Measurements from ENCODE around the gene MYRIP.
"Not testable (repeated sequence)": the region's sequence is repeated elsewhere in the genome, so short reads cannot be mapped to it uniquely, and the experiment has no call there.

The MYRIP gene

DNA sequence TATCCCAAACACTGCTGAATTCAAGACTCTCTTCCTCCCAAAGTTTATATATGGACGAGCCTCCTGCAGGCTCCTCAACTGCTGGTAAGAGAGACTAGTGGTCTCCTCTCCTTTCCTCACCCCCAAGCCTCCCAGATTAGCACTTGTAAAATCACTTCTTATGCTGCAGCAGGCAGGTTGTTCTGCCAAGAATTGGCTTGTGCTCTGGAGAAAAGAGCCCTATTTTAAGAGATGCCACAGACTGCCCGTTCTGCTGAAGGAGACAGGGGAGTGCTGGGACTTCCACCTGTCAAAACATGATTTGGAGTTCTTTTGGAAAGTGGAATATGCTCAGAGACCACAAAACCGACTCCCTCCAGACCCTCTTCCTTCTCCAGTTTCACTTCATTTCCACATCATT is 269.2 kb downstream of the MYRIP start:
- DNase-seq (ENCODE audit: low read depth in 2 of 3, low spot score in 1 of 3), result no peak

GRCh38 chr3:40079203-40079846 is 269.9 kb downstream of the MYRIP start:
- no peak for DNase-seq (ENCODE audit: low read depth in 2 of 3, low spot score in 1 of 3)

DNA sequence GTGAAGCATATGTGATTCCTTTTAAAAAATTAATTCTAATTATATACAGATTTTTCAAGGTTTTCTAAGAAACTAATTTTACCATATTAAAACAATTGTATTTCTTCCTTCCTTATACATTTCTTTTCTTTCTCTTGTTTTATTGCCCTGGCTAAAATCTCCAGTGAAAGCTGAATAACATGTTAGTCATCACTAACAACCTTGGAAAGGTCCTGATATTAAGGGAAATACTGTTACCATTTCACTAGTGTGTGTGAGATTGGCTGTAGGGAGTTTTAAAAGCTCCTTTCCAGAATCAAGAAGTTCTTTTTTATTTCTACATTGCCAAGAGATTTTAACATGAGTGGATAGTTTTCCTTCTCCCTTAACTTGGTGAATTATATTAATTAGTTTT is 270.4 kb downstream of the MYRIP start:
- DNase-seq (ENCODE audit: low read depth in 2 of 3, low spot score in 1 of 3), result no peak

- no peak for DNase-seq (ENCODE audit: low read depth in 2 of 3, low spot score in 1 of 3)
Measured at GRCh38 chr3:40083066-40083465, 273.7 kb downstream of the MYRIP start.

DNA sequence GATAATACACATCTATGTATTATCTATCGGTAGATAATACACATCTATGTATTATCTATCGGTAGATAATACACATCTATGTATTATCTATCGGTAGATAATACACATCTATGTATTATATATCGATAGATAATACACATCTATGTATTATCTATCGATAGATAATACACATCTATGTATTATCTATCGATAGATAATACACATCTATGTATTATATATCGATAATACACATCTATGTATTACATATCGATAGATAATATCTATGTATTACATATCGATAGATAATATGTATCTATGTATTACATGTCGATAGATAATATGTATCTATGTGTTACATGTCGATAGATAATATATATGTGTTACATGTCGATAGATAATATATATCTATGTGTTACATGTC is 275.0 kb downstream of the MYRIP start:
- DNase-seq (ENCODE audit: low read depth in 2 of 3, low spot score in 1 of 3), result not testable (repeated sequence)

DNA sequence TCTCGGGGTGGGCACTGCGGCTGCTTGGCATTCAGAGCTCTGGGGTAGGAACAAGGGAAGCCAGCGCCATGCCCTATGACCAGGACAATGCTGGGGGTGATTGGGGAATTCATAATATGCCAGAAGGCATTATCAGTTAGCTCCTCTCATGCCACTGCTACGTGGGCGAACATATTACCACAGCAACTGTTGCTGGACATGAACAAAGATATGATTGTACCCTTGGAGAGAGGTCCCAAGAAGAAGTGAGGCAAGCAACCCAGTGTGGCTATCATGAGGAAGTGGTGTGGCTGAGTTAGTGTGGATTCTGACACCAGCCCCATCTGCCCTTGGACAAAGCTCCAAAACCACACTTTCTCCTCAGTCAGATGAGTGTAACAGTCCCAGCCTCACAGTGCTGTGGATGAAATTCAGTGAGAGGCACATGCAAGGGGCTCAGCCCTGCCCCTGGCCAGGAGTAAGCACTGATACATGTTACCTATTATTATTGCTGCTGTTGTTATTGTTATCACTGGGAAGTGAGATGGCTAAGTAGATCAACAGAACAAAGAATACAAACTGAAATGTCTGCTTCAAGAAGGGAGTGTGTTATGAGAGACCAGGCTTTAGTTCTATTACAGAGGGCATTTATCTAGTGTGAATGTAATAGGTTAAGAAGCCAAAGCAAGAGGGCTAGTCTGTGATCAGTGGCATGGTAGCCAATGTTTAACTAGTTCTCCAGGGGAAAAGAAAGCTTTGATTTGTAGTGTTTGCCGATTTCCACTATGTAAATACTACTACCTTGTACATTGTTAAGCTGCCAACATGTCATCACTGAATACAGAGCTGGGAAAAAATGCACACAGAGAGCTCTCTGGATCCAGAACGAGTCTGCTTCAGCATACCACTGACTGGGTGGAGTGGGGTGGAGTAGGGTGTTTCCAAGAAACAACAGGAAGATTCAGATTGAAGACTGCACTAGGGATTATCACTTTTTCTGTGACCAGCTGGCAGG is 277.8 kb downstream of the MYRIP start:
- no peak for DNase-seq (ENCODE audit: low read depth in 2 of 3, low spot score in 1 of 3)

DNA sequence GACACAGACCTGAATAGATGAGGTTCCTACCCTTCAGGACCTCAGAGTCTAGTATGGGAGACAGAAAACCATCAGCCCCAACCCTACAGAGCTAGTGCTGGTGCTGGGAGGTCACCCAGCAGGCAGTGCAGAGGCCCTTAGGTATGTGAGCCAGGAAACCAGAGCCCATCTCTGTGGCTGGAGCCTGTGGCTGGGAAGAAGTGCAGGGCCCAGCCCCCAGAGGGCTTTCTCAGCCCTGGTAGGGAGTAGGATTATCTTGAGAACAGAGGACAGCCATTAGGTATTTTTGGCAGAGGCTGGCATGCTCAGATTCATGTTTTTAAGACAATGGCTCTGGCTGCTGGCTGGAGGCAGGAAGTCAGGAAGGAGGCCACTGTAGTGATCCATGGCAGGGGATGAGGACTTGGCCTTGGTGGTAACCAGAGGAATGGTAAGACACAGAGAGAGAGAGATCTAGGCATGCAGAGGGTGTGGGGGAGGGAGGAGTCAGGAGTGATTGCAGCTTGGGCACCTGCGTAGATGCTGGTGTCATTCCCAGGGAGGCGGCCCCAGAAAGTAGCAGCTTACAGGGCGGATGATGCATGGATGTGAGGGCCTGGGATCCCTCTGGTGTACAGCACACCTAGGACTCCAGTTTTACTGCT is 279.2 kb downstream of the MYRIP start:
- no peak for DNase-seq (ENCODE audit: low read depth in 2 of 3, low spot score in 1 of 3)

DNA sequence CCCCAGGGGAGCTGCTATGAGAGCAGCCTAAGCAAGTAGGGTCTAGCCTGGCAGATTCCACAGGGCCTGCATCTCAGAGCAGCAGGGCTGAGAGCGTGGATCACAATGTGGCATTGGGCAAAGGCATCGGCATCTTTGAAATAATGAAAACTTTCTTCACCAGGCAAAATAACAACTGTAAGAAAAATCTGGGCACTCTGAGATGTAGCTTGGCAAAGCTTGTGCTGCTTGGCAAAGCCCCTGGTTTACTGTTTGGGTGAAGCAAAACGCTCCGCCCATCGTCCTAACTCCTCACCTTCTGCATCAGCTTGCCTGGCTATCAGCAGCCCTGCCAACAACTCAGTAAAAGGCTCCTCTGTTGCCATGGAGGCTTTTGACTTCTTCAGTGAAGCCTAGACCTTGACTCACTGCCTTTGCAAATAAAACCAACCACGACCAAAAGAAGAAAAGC is 287.3 kb downstream of the MYRIP start:
- no peak for DNase-seq (ENCODE audit: low read depth in 2 of 3, low spot score in 1 of 3)

GRCh38 chr3:40097131-40098117 is 288.0 kb downstream of the MYRIP start:
- no peak for DNase-seq (ENCODE audit: low read depth in 2 of 3, low spot score in 1 of 3)

- no peak for DNase-seq (ENCODE audit: low read depth in 2 of 3, low spot score in 1 of 3)
Measured at GRCh38 chr3:40098261-40098759, 288.9 kb downstream of the MYRIP start.

- no peak for DNase-seq (ENCODE audit: low read depth in 2 of 3, low spot score in 1 of 3)
Measured at GRCh38 chr3:40099871-40100270, 290.5 kb downstream of the MYRIP start.

- DNase-seq (ENCODE audit: low read depth in 2 of 3, low spot score in 1 of 3), result no peak
Measured at GRCh38 chr3:40102182-40102581, 292.8 kb downstream of the MYRIP start.

GRCh38 chr3:40103829-40104228 is 294.4 kb downstream of the MYRIP start:
- no peak for DNase-seq (ENCODE audit: low read depth in 2 of 3, low spot score in 1 of 3)

DNA sequence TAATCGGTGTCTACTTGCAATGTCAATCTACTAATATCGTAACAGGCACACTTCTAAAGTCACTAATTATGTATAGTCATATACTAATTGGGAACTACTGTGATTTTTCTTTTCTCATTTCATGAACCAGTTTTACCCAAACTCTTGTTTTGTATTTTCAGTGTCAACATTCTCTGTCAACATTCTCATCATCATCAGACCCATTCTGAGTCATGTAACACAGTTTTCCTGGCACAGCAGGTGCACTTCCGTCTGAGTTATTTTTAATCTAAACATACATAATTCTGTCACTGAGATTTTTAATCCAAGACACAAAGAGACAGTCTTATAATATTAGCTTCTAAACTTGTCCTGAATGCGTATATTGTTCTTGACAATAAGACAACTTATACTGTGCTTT is 295.0 kb downstream of the MYRIP start:
- DNase-seq (ENCODE audit: low read depth in 2 of 3, low spot score in 1 of 3), result no peak

DNA sequence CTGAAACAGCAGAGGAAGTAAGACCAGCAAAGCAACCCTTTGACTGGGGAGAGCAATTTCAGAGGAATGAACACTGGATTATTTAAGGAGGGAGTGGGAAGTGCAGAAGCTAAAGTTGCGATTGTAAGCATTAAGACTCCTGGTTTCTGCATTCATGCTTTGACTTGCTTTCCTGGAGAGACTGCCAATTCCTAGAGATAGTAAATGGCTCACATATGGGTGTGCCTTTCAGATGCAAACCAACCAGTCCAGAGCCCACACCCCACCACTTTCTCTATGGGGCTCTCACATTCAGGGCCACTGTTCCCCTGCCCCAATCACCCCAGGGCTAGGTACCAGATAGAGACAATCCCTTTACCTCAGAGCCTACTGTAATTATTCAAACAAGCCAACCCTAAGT is 299.2 kb downstream of the MYRIP start:
- no peak for DNase-seq (ENCODE audit: low read depth in 2 of 3, low spot score in 1 of 3)

- no peak for DNase-seq (ENCODE audit: low read depth in 2 of 3, low spot score in 1 of 3)
Measured at GRCh38 chr3:40109641-40110490, 300.5 kb downstream of the MYRIP start.

GRCh38 chr3:40116478-40117177 is 307.2 kb downstream of the MYRIP start:
- DNase-seq (ENCODE audit: low read depth in 2 of 3, low spot score in 1 of 3), result no peak

GRCh38 chr3:40118091-40118490 is 308.7 kb downstream of the MYRIP start:
- DNase-seq (ENCODE audit: low read depth in 2 of 3, low spot score in 1 of 3), result no peak

Measured in stimulated activated CD4-positive, alpha-beta T cell treated with anti-CD3 and anti-CD28 coated beads, Interleukin-12 subunit alpha, Interleukin-12 subunit beta, amount 100 ng/mL, for 48 hours (primary cell).